BLaER1 treated with 17β-estradiol and CSF1 and Interleukin-3, amounts not matched to agents 10 nM and 100 nM (cell line): ENCODE measurements around the gene CDC26.
A peak's percentile ranks its signal among the peaks of the same experiment; 100 is the strongest.
"Not testable (repeated sequence)": the region's sequence is repeated elsewhere in the genome, so short reads cannot be mapped to it uniquely, and the experiment has no call there.

Experiments used
- H3K27ac ChIP-seq, 11 experiments: shearing (Covaris generic); formaldehyde crosslinking; 2 replicates each; pipeline ENCODE4 v1.8.1; 2022
- H3K27me3 ChIP-seq, 11 experiments: shearing (Covaris generic); formaldehyde crosslinking; 2 replicates each; pipeline ENCODE4 v1.8.1; 2022
- H3K36me3 ChIP-seq, 11 experiments: shearing (Covaris generic); formaldehyde crosslinking; 2 replicates each; pipeline ENCODE4 v1.8.1; 2022
- H3K4me1 ChIP-seq, 10 experiments: shearing (Covaris generic); formaldehyde crosslinking; 2 replicates each; pipeline ENCODE4 v1.8.1; 2022
- H3K4me2 ChIP-seq, 11 experiments: shearing (Covaris generic); formaldehyde crosslinking; 2 replicates each; pipeline ENCODE4 v1.8.1; 2022
- H3K4me3 ChIP-seq, 10 experiments: shearing (Covaris generic); formaldehyde crosslinking; 2 replicates each; pipeline ENCODE4 v1.8.1; 2022
- H3K9ac ChIP-seq, 11 experiments: shearing (Covaris generic); formaldehyde crosslinking; 2 replicates each; pipeline ENCODE4 v1.8.1; 2022
- H3K9me3 ChIP-seq, 11 experiments: shearing (Covaris generic); formaldehyde crosslinking; replicated peaks in 1 of 11; 2 replicates each; pipeline ENCODE4 v1.8.1; 2022
- H4K20me1 ChIP-seq, 11 experiments: shearing (Covaris generic); formaldehyde crosslinking; 2 replicates each; pipeline ENCODE4 v1.8.1; 2022
- Cebpa-rat ChIP-seq, 11 experiments: shearing (Covaris generic); IDR thresholded peaks; 2 replicates each; pipeline ENCODE4 v1.8.1; 2022

Gene CDC26

DNA sequence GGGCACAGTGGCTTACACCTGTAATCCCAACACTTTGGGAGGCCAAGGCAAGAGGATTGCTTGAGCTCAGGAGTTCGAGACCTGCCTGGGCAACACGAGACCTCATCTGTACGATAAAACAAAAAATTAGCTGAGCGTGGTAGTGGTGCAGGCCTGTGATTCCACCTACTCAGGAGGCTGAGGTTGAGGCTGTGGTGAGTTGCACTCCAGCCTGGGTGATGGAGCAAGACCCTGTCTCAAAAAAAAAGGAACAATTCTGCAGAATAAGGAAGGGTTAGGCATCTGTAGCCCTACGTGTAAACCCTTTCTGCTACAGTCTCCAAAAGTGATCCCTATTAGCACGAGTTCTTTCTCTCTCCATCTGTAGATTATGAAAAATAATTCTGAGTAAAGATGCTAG, 19.9 kb downstream of the CDC26 start:
- Histone ChIP-seq H3K4me2 (peak overlapping the region in 6 of 11 experiments; percentile 5 to 54 (median 47); a peak in 11 of 22 replicates), H3K36me3 (peaks cover 49 to 99% (median 59%) of the 10 kb centered on the region in 11 experiments), H4K20me1 (peaks cover 0 to 57% (median 0%) of the 10 kb centered on the region in 11 experiments; a peak in 6 of 22 replicates), H3K4me1 (peaks cover 0 to 25% (median 8%) of the 10 kb centered on the region in 10 experiments; a peak in 11 of 20 replicates), H3K9me3 (peaks cover 0 to 6% (median 4%) of the 10 kb centered on the region in 11 experiments; a peak in 8 of 22 replicates), H3K4me3 (no peak overlapping the region), H3K27me3 (no peaks in the 10 kb centered on the region), H3K27ac (peak overlapping the region in 1 of 11 experiments; percentile 4; a peak in 1 of 22 replicates), H3K9ac (no peak overlapping the region)
- TF ChIP-seq Cebpa-rat (IDR thresholded peaks at IDR 0.05): no peak

- Histone ChIP-seq H3K9ac (no peak overlapping the region), H3K9me3 (peaks cover 0 to 6% (median 4%) of the 10 kb centered on the region in 11 experiments; a peak in 8 of 22 replicates), H3K4me1 (peaks cover 0 to 25% (median 8%) of the 10 kb centered on the region in 10 experiments; a peak in 11 of 20 replicates), H3K36me3 (peaks cover 44 to 95% (median 54%) of the 10 kb centered on the region in 11 experiments), H3K27me3 (no peaks in the 10 kb centered on the region), H3K27ac (peak overlapping the region in 1 of 11 experiments; percentile 4; a peak in 1 of 22 replicates), H3K4me3 (no peak overlapping the region), H4K20me1 (peaks cover 0 to 57% (median 0%) of the 10 kb centered on the region in 11 experiments; a peak in 6 of 22 replicates), H3K4me2 (peak overlapping the region in 6 of 11 experiments; percentile 5 to 54 (median 47); a peak in 9 of 22 replicates)
- no peak for TF ChIP-seq Cebpa-rat (IDR thresholded peaks at IDR 0.05)
These were observed 20.4 kb downstream of the CDC26 start for GRCh38 chr9:113254991-113255390.

GRCh38 chr9:113250807-113251206, 24.6 kb downstream of the CDC26 start:
- H3K27me3 ChIP-seq: no peaks in the 10 kb centered on the region

GRCh38 chr9:113249661-113250060, 25.7 kb downstream of the CDC26 start:
- not testable (repeated sequence) for H3K4me3 ChIP-seq, H3K27ac ChIP-seq, H3K9ac ChIP-seq, H3K4me2 ChIP-seq, H3K27me3 ChIP-seq
- Histone ChIP-seq H3K9me3 (peaks cover 7 to 23% (median 11%) of the 10 kb centered on the region in 11 experiments; a peak in 21 of 22 replicates), H3K36me3 (peaks cover 4 to 79% (median 17%) of the 10 kb centered on the region in 11 experiments; a peak in 17 of 22 replicates), H4K20me1 (peaks cover 0 to 85% (median 0%) of the 10 kb centered on the region in 11 experiments; a peak in 6 of 22 replicates), H3K4me1 (peaks cover 0 to 35% (median 8%) of the 10 kb centered on the region in 10 experiments; a peak in 15 of 20 replicates)

More at GRCh38 chr9:113250807-113251206, 24.6 kb downstream of the CDC26 start:
- Histone ChIP-seq H4K20me1 (peaks cover 0 to 85% (median 0%) of the 10 kb centered on the region in 11 experiments; a peak in 7 of 22 replicates), H3K4me1 (peaks cover 0 to 39% (median 14%) of the 10 kb centered on the region in 10 experiments; a peak in 15 of 20 replicates), H3K9me3 (peaks cover 7 to 23% (median 11%) of the 10 kb centered on the region in 11 experiments; a peak in 21 of 22 replicates), H3K4me2 (no peak overlapping the region), H3K36me3 (peaks cover 9 to 79% (median 22%) of the 10 kb centered on the region in 11 experiments; a peak in 20 of 22 replicates), H3K4me3 (no peak overlapping the region), H3K27ac (no peak overlapping the region), H3K9ac (no peak overlapping the region)
- TF ChIP-seq Cebpa-rat (IDR thresholded peaks at IDR 0.05): no peak

DNA sequence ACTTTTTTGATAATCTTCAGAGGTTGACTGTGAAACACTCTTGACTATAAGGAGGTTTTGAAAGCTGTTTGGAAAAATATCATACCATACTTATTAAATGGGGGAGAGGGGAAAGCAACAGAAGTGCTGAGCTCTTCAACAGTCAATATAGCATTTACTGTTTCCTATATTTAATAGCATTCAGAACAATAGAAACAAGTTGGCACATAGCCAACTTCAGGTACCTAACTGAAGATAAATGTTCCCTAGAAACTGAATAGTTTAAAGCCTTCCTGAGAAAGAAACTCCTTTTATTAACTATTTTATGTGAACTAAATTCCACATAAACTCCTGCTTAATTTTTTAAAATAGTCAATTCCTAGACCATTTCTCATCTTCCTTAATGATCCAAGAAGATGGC, 27.7 kb downstream of the CDC26 start:
- H3K27ac ChIP-seq: no peak overlapping the region
- H3K9me3 ChIP-seq: peaks cover 7 to 23% (median 11%) of the 10 kb centered on the region in 11 experiments; a peak in 21 of 22 replicates
- no peak overlapping the region for H3K4me3 ChIP-seq
- H3K4me1 ChIP-seq: peaks cover 12 to 35% (median 21%) of the 10 kb centered on the region in 10 experiments
- H3K36me3 ChIP-seq: peaks cover 4 to 69% (median 13%) of the 10 kb centered on the region in 11 experiments; a peak in 16 of 22 replicates
- no peaks in the 10 kb centered on the region for H3K27me3 ChIP-seq
- peak overlapping the region in 2 of 11 experiments; percentile 57 to 75; a peak in 2 of 22 replicates for H3K4me2 ChIP-seq
- peaks cover 0 to 82% (median 0%) of the 10 kb centered on the region in 11 experiments; a peak in 5 of 22 replicates for H4K20me1 ChIP-seq
- H3K9ac ChIP-seq: no peak overlapping the region
- no peak for TF ChIP-seq Cebpa-rat (IDR thresholded peaks at IDR 0.05)

DNA sequence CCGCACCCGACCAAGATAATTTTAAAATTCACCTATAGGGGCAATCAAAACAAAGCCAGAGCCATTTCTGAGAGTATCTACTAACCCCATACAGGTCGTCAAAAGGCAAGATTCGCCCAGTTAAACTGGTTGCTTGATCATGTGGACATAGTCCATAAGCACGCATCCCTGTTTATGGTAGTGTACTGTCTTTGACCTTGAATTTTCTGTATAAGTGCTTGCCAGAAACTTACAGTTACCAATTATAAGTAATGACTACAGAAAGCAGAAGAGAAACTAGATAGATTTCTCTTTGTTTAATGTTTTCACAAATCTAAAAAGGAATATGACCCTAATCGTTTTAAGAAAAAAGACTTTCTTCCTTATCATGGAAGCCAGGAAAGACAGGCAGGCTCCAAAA, 28.4 kb downstream of the CDC26 start:
- H3K4me3 ChIP-seq: no peak overlapping the region
- peaks cover 0 to 82% (median 0%) of the 10 kb centered on the region in 11 experiments; a peak in 5 of 22 replicates for H4K20me1 ChIP-seq
- H3K9ac ChIP-seq: no peak overlapping the region
- peak overlapping the region in 5 of 11 experiments; percentile 21 to 75 (median 57); a peak in 8 of 22 replicates for H3K4me2 ChIP-seq
- H3K27me3 ChIP-seq: no peaks in the 10 kb centered on the region
- peaks cover 4 to 69% (median 13%) of the 10 kb centered on the region in 11 experiments; a peak in 16 of 22 replicates for H3K36me3 ChIP-seq
- H3K27ac ChIP-seq: peak overlapping the region in 4 of 11 experiments; percentile 7 to 57 (median 36); a peak in 7 of 22 replicates
- peaks cover 19 to 42% (median 28%) of the 10 kb centered on the region in 10 experiments for H3K4me1 ChIP-seq
- no peak for TF ChIP-seq Cebpa-rat (IDR thresholded peaks at IDR 0.05)
- peaks cover 7 to 23% (median 11%) of the 10 kb centered on the region in 11 experiments; a peak in 21 of 22 replicates for H3K9me3 ChIP-seq

DNA sequence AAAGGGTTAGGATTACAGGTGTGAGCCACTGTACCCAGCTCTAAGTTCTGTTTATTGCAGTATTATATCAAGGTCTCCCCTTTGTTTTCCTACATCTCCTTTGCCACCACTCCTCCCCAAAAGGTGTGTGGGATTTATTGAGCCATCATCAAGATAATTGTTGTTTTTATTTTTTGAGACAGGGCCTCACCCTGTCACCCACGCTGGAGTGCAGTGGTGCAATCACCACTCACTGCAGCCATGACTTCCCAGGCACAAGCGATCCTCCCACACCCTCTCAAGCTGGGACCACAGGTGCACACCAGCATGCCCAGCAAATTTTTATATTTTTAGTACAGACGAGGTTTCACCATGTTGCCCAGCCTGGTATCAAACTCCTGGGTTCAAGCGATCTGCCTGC, 29.5 kb downstream of the CDC26 start:
- H3K9ac ChIP-seq: no peak overlapping the region
- H3K36me3 ChIP-seq: peaks cover 4 to 69% (median 12%) of the 10 kb centered on the region in 11 experiments; a peak in 16 of 22 replicates
- TF ChIP-seq Cebpa-rat (IDR thresholded peaks at IDR 0.05): no peak
- peaks cover 0 to 79% (median 0%) of the 10 kb centered on the region in 11 experiments; a peak in 4 of 22 replicates for H4K20me1 ChIP-seq
- H3K27ac ChIP-seq: no peak overlapping the region
- no peaks in the 10 kb centered on the region for H3K27me3 ChIP-seq
- H3K4me3 ChIP-seq: no peak overlapping the region
- peak overlapping the region in 3 of 11 experiments; percentile 14 to 75 (median 57); a peak in 6 of 22 replicates for H3K4me2 ChIP-seq
- H3K4me1 ChIP-seq: peaks cover 19 to 52% (median 30%) of the 10 kb centered on the region in 10 experiments
- H3K9me3 ChIP-seq: peaks cover 7 to 21% (median 11%) of the 10 kb centered on the region in 11 experiments; a peak in 21 of 22 replicates

DNA sequence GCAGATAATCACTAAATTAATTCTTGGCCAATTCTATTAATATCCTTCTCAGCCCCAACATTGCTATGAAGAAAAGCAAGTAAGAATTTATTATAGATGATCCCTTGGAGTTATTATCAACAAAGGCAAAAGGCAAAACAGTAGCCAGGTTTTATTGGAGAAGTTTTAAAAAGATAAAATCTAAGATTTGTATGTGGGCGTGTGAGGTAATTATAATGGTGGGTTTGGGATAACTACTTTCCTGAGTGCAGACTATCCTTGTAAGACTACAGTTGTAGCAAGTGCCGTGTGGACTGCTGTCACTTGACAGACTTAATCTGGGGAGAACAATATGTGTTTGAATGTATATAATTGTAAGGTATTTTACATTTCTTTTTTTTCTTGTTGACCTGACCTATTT, 30.8 kb downstream of the CDC26 start:
- TF ChIP-seq Cebpa-rat (IDR thresholded peaks at IDR 0.05): no peak
- H3K27ac ChIP-seq: no peak overlapping the region
- peaks cover 0 to 76% (median 0%) of the 10 kb centered on the region in 11 experiments; a peak in 4 of 22 replicates for H4K20me1 ChIP-seq
- no peaks in the 10 kb centered on the region for H3K27me3 ChIP-seq
- H3K9ac ChIP-seq: no peak overlapping the region
- peaks cover 4 to 74% (median 9%) of the 10 kb centered on the region in 11 experiments; a peak in 16 of 22 replicates for H3K36me3 ChIP-seq
- no peak overlapping the region for H3K4me3 ChIP-seq
- no peak overlapping the region for H3K4me2 ChIP-seq
- peaks cover 4 to 16% (median 6%) of the 10 kb centered on the region in 11 experiments; a peak in 20 of 22 replicates for H3K9me3 ChIP-seq
- peaks cover 22 to 64% (median 35%) of the 10 kb centered on the region in 10 experiments for H3K4me1 ChIP-seq

DNA sequence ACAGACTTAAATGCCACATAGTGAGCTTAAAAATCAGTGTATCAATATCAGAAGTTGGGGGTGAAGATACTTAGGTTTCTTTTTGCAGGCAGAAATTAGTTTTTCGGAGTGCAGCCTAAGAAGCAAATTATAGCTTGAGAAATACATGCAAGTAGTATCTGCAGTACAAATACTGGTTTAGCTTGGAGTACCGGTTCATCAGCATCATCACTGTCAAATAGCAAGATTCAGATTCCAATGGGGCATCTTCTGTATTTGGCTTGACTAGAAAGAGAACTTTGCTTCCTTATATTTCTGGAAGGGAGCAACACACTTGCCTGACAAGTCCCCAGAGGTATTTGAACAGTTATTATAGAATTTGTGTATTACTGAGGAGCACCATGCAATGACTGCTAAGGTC, 34.2 kb downstream of the CDC26 start:
- Histone ChIP-seq H3K4me1 (peaks cover 45 to 84% (median 61%) of the 10 kb centered on the region in 10 experiments), H3K27me3 (no peaks in the 10 kb centered on the region), H3K9me3 (no peaks in the 10 kb centered on the region), H3K4me2 (peak overlapping the region in 2 of 11 experiments; percentile 8 to 37; a peak in 2 of 22 replicates), H3K4me3 (no peak overlapping the region), H3K27ac (no peak overlapping the region), H3K36me3 (peaks cover 0 to 64% (median 5%) of the 10 kb centered on the region in 11 experiments; a peak in 7 of 22 replicates), H4K20me1 (peaks cover 0 to 47% (median 0%) of the 10 kb centered on the region in 11 experiments; a peak in 4 of 22 replicates), H3K9ac (no peak overlapping the region)
- no peak for TF ChIP-seq Cebpa-rat (IDR thresholded peaks at IDR 0.05)
